Fibroblast of skin of back (primary cell): ENCODE data around the gene FXYD4.
"Not testable (repeated sequence)": the region's sequence is repeated elsewhere in the genome, so short reads cannot be mapped to it uniquely, and the experiment has no call there.

Source experiments
- DNase-seq: peaks from one replicate; pipeline ENCODE4 v3.0.0-alpha.2; 2013

FXYD4 gene

GRCh38 chr10:43421201-43421507 is 49.7 kb downstream of the FXYD4 start:
- DNase-seq, result no peak

GRCh38 chr10:43421519-43421918 is 50.1 kb downstream of the FXYD4 start:
- DNase-seq, result no peak

- not testable (repeated sequence) for DNase-seq
These were observed 50.5 kb downstream of the FXYD4 start for GRCh38 chr10:43421944-43422343.

DNA sequence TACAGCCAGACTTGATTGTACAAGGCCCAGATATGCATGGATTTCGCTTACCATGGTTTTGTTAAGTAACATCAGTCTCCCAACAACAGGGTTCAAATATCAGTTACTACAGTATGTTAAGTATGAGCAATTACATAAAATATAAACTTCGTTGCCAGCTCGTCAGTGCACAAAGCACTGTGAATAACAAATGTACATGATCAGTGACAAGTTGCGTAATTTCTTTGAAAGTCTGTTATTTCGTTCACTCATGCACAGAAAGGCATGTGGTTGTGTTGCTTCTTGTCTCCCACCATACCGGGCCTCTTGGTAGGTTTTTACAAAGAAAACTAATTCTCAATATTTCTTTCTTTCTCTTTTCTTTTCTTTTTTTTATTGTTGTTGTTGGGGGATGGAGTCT is 53.0 kb downstream of the FXYD4 start:
- no peak for DNase-seq
